GM23248 (cell line): Measurements from ENCODE around the gene CHRNA10. TPM values are rescaled to one million over a fixed set of nuclear protein-coding genes. Genes with fewer than 3 reads are reported as not detected.
"Not testable (repeated sequence)": the region's sequence is repeated elsewhere in the genome, so short reads cannot be mapped to it uniquely, and the experiment has no call there.

Experiments used
- DNase-seq: peaks from one replicate; pipeline ENCODE4 v3.0.0-alpha.2; 2015
- H2AFZ ChIP-seq: fragments of 200-600 bp; sonication (generic); 2 replicates; pipeline ENCODE4 v1.6.1; 2016; ENCODE audit warnings: antibody characterized with exemption
- H3F3A ChIP-seq: fragments of 200-600 bp; sonication (generic); 2 replicates; pipeline ENCODE4 v1.6.1; 2016; ENCODE audit warnings: mild to moderate bottlenecking, antibody characterized with exemption, mixed run types; ENCODE audit not compliant: insufficient read depth
- H3K27ac ChIP-seq: fragments of 200-600 bp; sonication (generic); 2 replicates; pipeline ENCODE4 v1.5.1; 2016; ENCODE audit warnings: mild to moderate bottlenecking
- H3K27me3 ChIP-seq: fragments of 200-600 bp; sonication (generic); replicated peaks from 2 replicates; pipeline ENCODE4 v1.6.1; 2016; ENCODE audit warnings: mild to moderate bottlenecking; ENCODE audit not compliant: insufficient read depth
- H3K36me3 ChIP-seq: fragments of 200-600 bp; sonication (generic); 2 replicates; pipeline ENCODE4 v1.6.1; 2016; ENCODE audit warnings: low read depth, mild to moderate bottlenecking
- H3K4me1 ChIP-seq: fragments of 200-600 bp; sonication (generic); 2 replicates; pipeline ENCODE4 v1.6.1; 2016; ENCODE audit warnings: mild to moderate bottlenecking; ENCODE audit not compliant: insufficient read depth
- H3K4me2 ChIP-seq: fragments of 200-600 bp; sonication (generic); one replicate; pipeline ENCODE4 v1.6.1; 2016; ENCODE audit warnings: mild to moderate bottlenecking; ENCODE audit not compliant: unreplicated experiment
- H3K4me3 ChIP-seq: fragments of 200-600 bp; sonication (generic); 2 replicates; pipeline ENCODE4 v1.5.1; 2016; ENCODE audit warnings: mild to moderate bottlenecking
- H3K79me2 ChIP-seq: fragments of 200-600 bp; sonication (generic); 2 replicates; pipeline ENCODE4 v1.6.1; 2016; ENCODE audit warnings: mild to moderate bottlenecking; ENCODE audit not compliant: insufficient read depth
- H3K9ac ChIP-seq: fragments of 200-600 bp; sonication (generic); 2 replicates; pipeline ENCODE4 v1.6.1; 2016; ENCODE audit warnings: mild to moderate bottlenecking
- H3K9me2 ChIP-seq: fragments of 200-600 bp; sonication (generic); 2 replicates; pipeline ENCODE4 v1.6.1; 2016; ENCODE audit warnings: mixed run types, mild to moderate bottlenecking, moderate library complexity; ENCODE audit not compliant: insufficient read depth
- H3K9me3 ChIP-seq: fragments of 200-600 bp; sonication (generic); one replicate; pipeline ENCODE4 v1.6.1; 2017; ENCODE audit warnings: low read depth
- H4K20me1 ChIP-seq: fragments of 200-600 bp; sonication (generic); 2 replicates; pipeline ENCODE4 v1.6.0; 2016; ENCODE audit not compliant: insufficient read depth
- EZH2 ChIP-seq: fragments of 200-600 bp; sonication (generic); IDR thresholded peaks from 2 replicates; pipeline ENCODE4 v1.6.1; 2018; ENCODE audit warnings: antibody characterized with exemption, mild to moderate bottlenecking; ENCODE audit not compliant: insufficient read depth, poor library complexity, severe bottlenecking
- EZH2phosphoT487 ChIP-seq: fragments of 200-600 bp; sonication (generic); IDR thresholded peaks from 2 replicates; pipeline ENCODE4 v1.6.1; 2018; ENCODE audit warnings: antibody characterized with exemption, moderate library complexity, mild to moderate bottlenecking, low read depth; ENCODE audit not compliant: insufficient read depth
- WGBS, 2 experiments: methylation state at CpG; one replicate each; pipeline ENCODE4 v1.1.6; 2015 to 2017; ENCODE audit warnings: low lambda C conversion rate in 2 of 2, low coverage in 1 of 2; ENCODE audit errors: missing lambda C conversion rate in 2 of 2; 5-methylcytosine and 5-hydroxymethylcytosine counted together
- in situ Hi-C: fragments of 300-500 bp; cut with MboI; formaldehyde crosslinking; loops from 2 replicates; pipeline ENCODE4 v1.15.0; 2020
- polyA plus RNA-seq: library from polyadenylated mRNA; unstranded; fragments of >200 nt; fragmentation: Nextera tagmentation; extraction: Ambion mirVana; gene quantifications from 2 replicates; pipeline ENCODE4 v1.2.1, GENCODE V29; 2016
- total RNA-seq: library from RNA; depleted of rRNA; stranded (reverse); fragments of >200 nt; shearing (Covaris generic); gene quantifications from 2 replicates; pipeline ENCODE4 v1.2.3, GENCODE V29; 2014

The CHRNA10 gene
- total and polyA plus RNA-seq, 2 experiments from 2014 or later = 0.28 to 0.65 TPM

- 82 to 84% methylated on average over 2 of the region's 2 CpGs for WGBS, 2 experiments
- H3K4me1 ChIP-seq = no peaks in the 10 kb centered on the region
- H3K9me2 ChIP-seq = no peaks in the 10 kb centered on the region
- no peak overlapping the region for H3K9ac ChIP-seq
- TF ChIP-seq EZH2phosphoT487 (no peak), EZH2 (no peak)
- in situ Hi-C loops = no loop called here
- H3K27ac ChIP-seq = no peak overlapping the region
- H3K4me2 ChIP-seq = no peak overlapping the region
- no peak overlapping the region for H3K4me3 ChIP-seq
- no peaks in the 10 kb centered on the region for H3K9me3 ChIP-seq
- no peaks in the 10 kb centered on the region for H3K79me2 ChIP-seq
- H2AFZ ChIP-seq = no peak overlapping the region
- no peaks in the 10 kb centered on the region for H4K20me1 ChIP-seq
- no peak for DNase-seq
- H3K36me3 ChIP-seq = no peaks in the 10 kb centered on the region
- H3K27me3 ChIP-seq = peaks cover 8% of the 10 kb centered on the region; the same call in 1 of the 2 replicates
- H3F3A ChIP-seq = no peaks in the 10 kb centered on the region
Observed at GRCh38 chr11:3660960-3661359, 10.2 kb downstream of the CHRNA10 start.

- peaks cover 10% of the 10 kb centered on the region; the same call in 1 of the 2 replicates for H3K27me3 ChIP-seq
- no peak overlapping the region for H3K4me3 ChIP-seq
- H4K20me1 ChIP-seq = no peaks in the 10 kb centered on the region
- H3K4me1 ChIP-seq = no peaks in the 10 kb centered on the region
- no peak overlapping the region for H3K27ac ChIP-seq
- DNase-seq = no peak
- no peaks in the 10 kb centered on the region for H3K9me3 ChIP-seq
- 77 to 84% methylated on average over 33 of the region's 33 CpGs for WGBS, 2 experiments
- H3K4me2 ChIP-seq = no peak overlapping the region
- H3K79me2 ChIP-seq = no peaks in the 10 kb centered on the region
- no peak for TF ChIP-seq EZH2
- TF ChIP-seq EZH2phosphoT487 = no peak
- H3K9me2 ChIP-seq = no peaks in the 10 kb centered on the region
- in situ Hi-C loops = no loop called here
- H2AFZ ChIP-seq = no peak overlapping the region
- no peaks in the 10 kb centered on the region for H3K36me3 ChIP-seq
- H3F3A ChIP-seq = no peaks in the 10 kb centered on the region
- H3K9ac ChIP-seq = no peak overlapping the region
Observed at GRCh38 chr11:3659595-3660515, 11.3 kb downstream of the CHRNA10 start.

- Histone ChIP-seq H3K27ac (no peak overlapping the region), H3K9ac (no peak overlapping the region), H3K79me2 (no peaks in the 10 kb centered on the region), H3K4me3 (no peak overlapping the region), H3K4me2 (no peak overlapping the region), H3K27me3 (peaks cover 15% of the 10 kb centered on the region; the same call in 1 of the 2 replicates), H4K20me1 (no peaks in the 10 kb centered on the region), H3K9me3 (no peaks in the 10 kb centered on the region), H3K4me1 (no peaks in the 10 kb centered on the region), H3K36me3 (no peaks in the 10 kb centered on the region), H3F3A (no peaks in the 10 kb centered on the region), H3K9me2 (no peaks in the 10 kb centered on the region), H2AFZ (no peak overlapping the region)
- DNase-seq = no peak
- 80 to 82% methylated on average over 8 of the region's 8 CpGs for WGBS, 2 experiments
- in situ Hi-C loops = no loop called here
- no peak for TF ChIP-seq EZH2phosphoT487
- TF ChIP-seq EZH2 = no peak
Observed at GRCh38 chr11:3658252-3658651, 12.9 kb downstream of the CHRNA10 start.

GRCh38 chr11:3657331-3657730 lies 13.9 kb downstream of the CHRNA10 start:
- 65 to 66% methylated on average over 5 of the region's 5 CpGs for WGBS, 2 experiments
- DNase-seq, H3K9me2 ChIP-seq, H3K79me2 ChIP-seq, H3K4me3 ChIP-seq, H3K36me3 ChIP-seq, H3F3A ChIP-seq, H3K27ac ChIP-seq, H2AFZ ChIP-seq, in situ Hi-C loops, H4K20me1 ChIP-seq, H3K9me3 ChIP-seq, H3K4me2 ChIP-seq, H3K4me1 ChIP-seq, H3K9ac ChIP-seq: not testable (repeated sequence)
- peaks cover 15% of the 10 kb centered on the region; the same call in 1 of the 2 replicates for H3K27me3 ChIP-seq
